Measurements from ENCODE around the gene CLCN6. TPM values are rescaled to one million over a fixed set of nuclear protein-coding genes. Genes with fewer than 3 reads are reported as not detected.
A peak's percentile ranks its signal among the peaks of the same experiment; 100 is the strongest.

Gene CLCN6
- total RNA-seq, 1 experiment from 2014 or later: 13.7 TPM

- Histone ChIP-seq H3K4me1 (ENCODE audit: control insufficient read depth in 1 of 2, insufficient read depth in 2 of 2, low read length in 2 of 2) (peaks cover 33 to 54% of the 10 kb centered on the region in 2 experiments), H3K4me2 (ENCODE audit: low read length) (peak overlapping the region; percentile 68), H3K9ac (ENCODE audit: low read length) (peak overlapping the region; percentile 34; the same call in 1 of the 2 replicates), H4K20me1 (ENCODE audit: insufficient read depth) (no peaks in the 10 kb centered on the region), H2AFZ (ENCODE audit: low read depth, low read length, poor library complexity, severe bottlenecking) (no peak overlapping the region), H3K9me3 (ENCODE audit: control insufficient read depth in 1 of 2, insufficient read depth in 1 of 2, low read depth in 1 of 2, low read length in 2 of 2) (no peaks in the 10 kb centered on the region), H3K27ac (ENCODE audit: low read depth, low read length) (peak overlapping the region; percentile 38), H3K36me3 (ENCODE audit: control insufficient read depth in 1 of 2, insufficient read depth in 2 of 2, low read length in 2 of 2) (no peaks in the 10 kb centered on the region), H3K9me2 (ENCODE audit: insufficient read depth) (no peaks in the 10 kb centered on the region), H3K4me3 (replicated peaks in 1 of 2; ENCODE audit: low read depth in 1 of 2, low read length in 2 of 2) (peak overlapping the region in 1 of 2 experiments; percentile 24; a peak in 2 of 4 replicates), H3K79me2 (ENCODE audit: insufficient read depth, low read length) (no peaks in the 10 kb centered on the region), H3K27me3 (ENCODE audit: insufficient read depth, low read length) (no peaks in the 10 kb centered on the region)
- ChIA-PET RAD21 (ENCODE audit: low non-redundant PET in 1 of 2, low total read pairs in 2 of 2, uncharacterized antibody in 2 of 2, unreplicated experiment in 2 of 2) (interaction anchor here in 1 of 2 experiments (0.7 kb wide), 1 partner anchor 8 kb away, joined by 3 read pairs; no protein-coding TSS in a partner anchor), CTCF (no interaction called here), POLR2A (no interaction called here)
- TF ChIP-seq ELF1 (IDR thresholded peaks at IDR 0.05; ENCODE audit: borderline replicate concordance, low read depth) (no peak), SIN3A (IDR thresholded peaks at IDR 0.05; ENCODE audit: low read depth) (no peak), CBX3 (IDR thresholded peaks at IDR 0.05; ENCODE audit: low read depth) (no peak), EZH2 (IDR thresholded peaks at IDR 0.05) (no peak), RAD21 (IDR thresholded peaks at IDR 0.05; ENCODE audit: low read depth) (no peak), SP1 (IDR thresholded peaks at IDR 0.05; ENCODE audit: low read depth) (no peak), YY1 (IDR thresholded peaks at IDR 0.05; ENCODE audit: extremely low read depth, insufficient replicate concordance, low read depth, low read length) (no peak), MAX (IDR thresholded peaks at IDR 0.05) (no peak), FOSL1 (IDR thresholded peaks at IDR 0.05; ENCODE audit: low read depth) (no peak), POLR2A (IDR thresholded peaks at IDR 0.05; ENCODE audit: borderline replicate concordance, extremely low read depth, insufficient read depth, insufficient read length) (no peak), REST (IDR thresholded peaks at IDR 0.05; ENCODE audit: low read depth) (no peak), ZFX (IDR thresholded peaks at IDR 0.05) (no peak)
- no TSS peak for BruUV-seq (replicated peaks)
- DNase-seq (ENCODE audit: low read depth, low spot score) (peak; percentile 16), ATAC-seq (peak; percentile 37)
- intact Hi-C loops (cut with micrococcal nuclease): no loop called here
These were observed 5.1 kb upstream of the CLCN6 start for GRCh38 chr1:11800756-11801433.

Data from HCT116 (cell line).